Measurements from ENCODE around the gene TP73. TPM values are rescaled to one million over a fixed set of nuclear protein-coding genes. Genes with fewer than 3 reads are reported as not detected.

The TP73 gene
- total RNA-seq, 1 experiment from 2014 or later, result 10.0 TPM

DNA sequence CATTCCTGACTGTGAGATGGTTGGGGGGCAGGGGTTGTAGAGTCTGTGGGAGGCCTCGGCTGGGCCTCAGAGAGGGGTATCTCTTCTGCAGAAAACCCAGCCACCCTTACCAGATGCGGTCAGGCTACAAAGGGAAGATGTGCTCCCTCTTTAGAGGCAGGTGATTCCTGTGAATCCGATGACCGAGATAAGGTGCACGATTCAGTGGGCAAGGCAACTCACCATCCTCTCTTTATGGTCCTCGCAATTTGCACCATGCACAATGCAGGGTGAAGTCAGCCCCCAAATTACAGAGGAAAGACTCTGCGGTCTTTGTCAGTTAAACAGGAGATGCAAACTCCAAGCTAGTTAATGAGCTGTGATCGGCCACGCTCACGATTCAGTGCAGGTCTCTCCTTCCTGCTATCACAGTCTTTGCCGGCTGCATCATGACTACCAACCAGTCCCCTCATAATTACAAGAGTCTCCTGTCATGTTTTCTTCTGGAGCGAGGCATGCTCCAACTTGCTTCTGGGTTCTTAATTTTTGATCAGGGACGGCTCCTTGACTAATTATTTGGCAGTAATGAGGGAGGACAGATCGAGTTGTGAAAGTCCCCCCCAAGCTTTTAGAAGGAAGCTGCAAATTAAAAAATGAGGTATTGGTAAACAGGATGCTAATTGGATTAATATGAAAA, 12.5 kb downstream of the TP73 start:
- H3K36me3 ChIP-seq (ENCODE audit: insufficient read depth, low read length, poor library complexity, severe bottlenecking), result no peaks in the 10 kb centered on the region
- POLR2A ChIA-PET (ENCODE audit: low non-redundant PET), result interaction anchor here (0.6 kb wide), 1 partner anchor 83 kb away, joined by 4 read pairs; no protein-coding TSS in a partner anchor
- no peaks in the 10 kb centered on the region for H3K9me3 ChIP-seq (ENCODE audit: low read depth, low read length, poor library complexity, severe bottlenecking)
- H3K4me3 ChIP-seq (ENCODE audit: low read depth, low read length, poor library complexity, severe bottlenecking), result no peak overlapping the region
- H3K27ac ChIP-seq (ENCODE audit: low read depth, low read length, poor library complexity, severe bottlenecking), result no peak overlapping the region
- intact Hi-C loops (cut with micrococcal nuclease; ENCODE audit: unreplicated experiment), result no loop called here
- peaks cover 15% of the 10 kb centered on the region for H3K4me1 ChIP-seq (ENCODE audit: insufficient read depth, low read length, poor library complexity, severe bottlenecking)
- TF ChIP-seq CTCF (conservative IDR thresholded peaks at IDR 0.05; ENCODE audit: low read depth, low read length) (no peak), EZH2 (IDR thresholded peaks at IDR 0.05; ENCODE audit: borderline replicate concordance, low read depth, low read length, poor library complexity, severe bottlenecking) (no peak)
- DNase-seq (ENCODE audit: low spot score), result no peak
- CTCF ChIA-PET, result no interaction called here
- H3K27me3 ChIP-seq (replicated peaks; ENCODE audit: insufficient read depth, low read depth, low read length, poor library complexity), result no peaks in the 10 kb centered on the region
- no TSS peak for BruUV-seq (replicated peaks)

GRCh38 chr1:3668148-3668547, 15.8 kb downstream of the TP73 start:
- H3K4me3 ChIP-seq (ENCODE audit: low read depth, low read length, poor library complexity, severe bottlenecking), result no peak overlapping the region
- peaks cover 15% of the 10 kb centered on the region for H3K4me1 ChIP-seq (ENCODE audit: insufficient read depth, low read length, poor library complexity, severe bottlenecking)
- H3K27me3 ChIP-seq (replicated peaks; ENCODE audit: insufficient read depth, low read depth, low read length, poor library complexity), result no peaks in the 10 kb centered on the region
- ChIA-PET POLR2A (ENCODE audit: low non-redundant PET) (interaction anchor here (0.5 kb wide), 1 partner anchor 874 kb away, joined by 3 read pairs; no protein-coding TSS in a partner anchor), CTCF (no interaction called here)
- H3K9me3 ChIP-seq (ENCODE audit: low read depth, low read length, poor library complexity, severe bottlenecking), result no peaks in the 10 kb centered on the region
- no peak for DNase-seq (ENCODE audit: low spot score)
- H3K27ac ChIP-seq (ENCODE audit: low read depth, low read length, poor library complexity, severe bottlenecking), result no peak overlapping the region
- TF ChIP-seq CTCF (conservative IDR thresholded peaks at IDR 0.05; ENCODE audit: low read depth, low read length), result no peak
- no peak for TF ChIP-seq EZH2 (IDR thresholded peaks at IDR 0.05; ENCODE audit: borderline replicate concordance, low read depth, low read length, poor library complexity, severe bottlenecking)
- H3K36me3 ChIP-seq (ENCODE audit: insufficient read depth, low read length, poor library complexity, severe bottlenecking), result no peaks in the 10 kb centered on the region
- intact Hi-C loops (cut with micrococcal nuclease; ENCODE audit: unreplicated experiment), result no loop called here
- BruUV-seq (replicated peaks), result no TSS peak

DNA sequence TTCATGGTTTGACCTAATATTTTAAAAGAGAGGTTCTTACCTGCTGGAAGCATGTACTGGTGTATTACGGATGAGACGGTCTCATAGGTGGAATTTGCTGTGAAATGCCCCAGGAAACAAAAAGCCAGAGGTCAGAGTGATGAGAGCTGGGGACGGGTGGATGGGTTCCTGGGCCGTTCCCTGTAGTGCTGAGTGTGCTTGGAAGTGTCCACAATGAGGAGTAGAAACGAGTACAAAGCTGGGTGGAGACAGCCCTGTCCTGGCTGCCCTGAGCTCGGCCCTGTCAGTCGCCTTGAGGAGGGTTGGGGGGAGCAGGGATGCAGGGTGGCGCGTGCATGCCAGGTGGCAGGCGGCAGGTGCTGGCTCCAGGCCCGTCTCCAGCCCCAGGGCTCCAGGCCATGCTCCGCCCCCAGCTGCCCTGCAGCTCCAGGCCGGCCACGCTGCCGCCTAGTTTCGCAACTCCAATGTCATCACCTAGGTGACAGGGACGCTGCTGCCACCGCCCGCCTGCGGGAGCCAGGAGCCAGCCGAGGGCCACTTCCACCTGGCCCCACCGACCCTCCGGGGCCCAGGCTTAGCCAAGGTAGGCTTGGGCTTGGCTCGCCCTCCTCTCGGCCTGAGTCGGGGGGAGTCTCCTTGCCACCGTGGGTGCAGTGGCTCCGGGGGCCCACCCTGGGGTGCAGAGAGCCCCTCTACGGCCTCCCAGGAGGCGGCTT, 16.4 kb downstream of the TP73 start:
- ChIA-PET POLR2A (ENCODE audit: low non-redundant PET) (no interaction called here), CTCF (no interaction called here)
- no peak overlapping the region for H3K27ac ChIP-seq (ENCODE audit: low read depth, low read length, poor library complexity, severe bottlenecking)
- H3K9me3 ChIP-seq (ENCODE audit: low read depth, low read length, poor library complexity, severe bottlenecking), result no peaks in the 10 kb centered on the region
- intact Hi-C loops (cut with micrococcal nuclease; ENCODE audit: unreplicated experiment), result no loop called here
- no peak for DNase-seq (ENCODE audit: low spot score)
- H3K36me3 ChIP-seq (ENCODE audit: insufficient read depth, low read length, poor library complexity, severe bottlenecking), result no peaks in the 10 kb centered on the region
- no peak overlapping the region for H3K4me3 ChIP-seq (ENCODE audit: low read depth, low read length, poor library complexity, severe bottlenecking)
- H3K4me1 ChIP-seq (ENCODE audit: insufficient read depth, low read length, poor library complexity, severe bottlenecking), result peaks cover 15% of the 10 kb centered on the region
- no peaks in the 10 kb centered on the region for H3K27me3 ChIP-seq (replicated peaks; ENCODE audit: insufficient read depth, low read depth, low read length, poor library complexity)
- TF ChIP-seq EZH2 (IDR thresholded peaks at IDR 0.05; ENCODE audit: borderline replicate concordance, low read depth, low read length, poor library complexity, severe bottlenecking), result no peak
- no peak for TF ChIP-seq CTCF (conservative IDR thresholded peaks at IDR 0.05; ENCODE audit: low read depth, low read length)
- BruUV-seq (replicated peaks), result no TSS peak

All from A673 (cell line).